ENCODE results near the gene AIG1.

GRCh38 chr6:143112084-143112768, 51.5 kb downstream of the AIG1 start:
- TF ChIP-seq, protein P1, sequence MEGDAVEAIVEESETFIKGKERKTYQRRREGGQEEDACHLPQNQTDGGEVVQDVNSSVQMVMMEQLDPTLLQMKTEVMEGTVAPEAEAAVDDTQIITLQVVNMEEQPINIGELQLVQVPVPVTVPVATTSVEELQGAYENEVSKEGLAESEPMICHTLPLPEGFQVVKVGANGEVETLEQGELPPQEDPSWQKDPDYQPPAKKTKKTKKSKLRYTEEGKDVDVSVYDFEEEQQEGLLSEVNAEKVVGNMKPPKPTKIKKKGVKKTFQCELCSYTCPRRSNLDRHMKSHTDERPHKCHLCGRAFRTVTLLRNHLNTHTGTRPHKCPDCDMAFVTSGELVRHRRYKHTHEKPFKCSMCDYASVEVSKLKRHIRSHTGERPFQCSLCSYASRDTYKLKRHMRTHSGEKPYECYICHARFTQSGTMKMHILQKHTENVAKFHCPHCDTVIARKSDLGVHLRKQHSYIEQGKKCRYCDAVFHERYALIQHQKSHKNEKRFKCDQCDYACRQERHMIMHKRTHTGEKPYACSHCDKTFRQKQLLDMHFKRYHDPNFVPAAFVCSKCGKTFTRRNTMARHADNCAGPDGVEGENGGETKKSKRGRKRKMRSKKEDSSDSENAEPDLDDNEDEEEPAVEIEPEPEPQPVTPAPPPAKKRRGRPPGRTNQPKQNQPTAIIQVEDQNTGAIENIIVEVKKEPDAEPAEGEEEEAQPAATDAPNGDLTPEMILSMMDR (IDR thresholded peaks at IDR 0.05 in 2 of 3, conservative IDR thresholded peaks at IDR 0.05 in 1 of 3; ENCODE audit: borderline replicate concordance in 1 of 3, insufficient read depth in 1 of 3, low read depth in 2 of 3, low read length in 2 of 3): no peak
- TF ChIP-seq POLR2AphosphoS5 (IDR thresholded peaks at IDR 0.05; ENCODE audit: low read depth, low read length): no peak
- no peak for TF ChIP-seq POLR2A (IDR thresholded peaks at IDR 0.05; ENCODE audit: borderline replicate concordance, extremely low read depth, insufficient read depth, insufficient read length)
- no peak for TF ChIP-seq MAX (IDR thresholded peaks at IDR 0.05)
- no peak for TF ChIP-seq RAD21 (IDR thresholded peaks at IDR 0.05; ENCODE audit: low read depth)
- TF ChIP-seq EZH2 (IDR thresholded peaks at IDR 0.05): no peak
- no peak for TF ChIP-seq SP1 (IDR thresholded peaks at IDR 0.05; ENCODE audit: low read depth)
- no peak for TF ChIP-seq EZH2phosphoT487 (IDR thresholded peaks at IDR 0.05; ENCODE audit: borderline replicate concordance)
- no peak for TF ChIP-seq REST (IDR thresholded peaks at IDR 0.05; ENCODE audit: low read depth)
